Heart left ventricle (tissue), 16 donors: ENCODE data around the gene ABCB10. TPM values are rescaled to one million over a fixed set of nuclear protein-coding genes. Genes with fewer than 3 reads are reported as not detected.

Experiments used
- ATAC-seq, 4 donors: fragments of 200-7000 bp; cut with Tn5 transposase; one replicate each; pipeline ENCODE4 v1.9.1; 2020 to 2022; ENCODE audit warnings: moderate library complexity in 4 of 4, mild to moderate bottlenecking in 3 of 4, moderate number of reproducible peaks in 1 of 4
- DNase-seq, 5 donors: peaks; one replicate each; pipeline ENCODE4 v3.0.0-alpha.2; 2020
- H3K27ac ChIP-seq, 12 donors: fragments of 200-600 bp; sonication (generic) in 4 of 12; one replicate each; pipeline versions ENCODE4 v1.5.0 to v1.8.0; 2016 to 2022; ENCODE audit warnings: mild to moderate bottlenecking in 2 of 12
- H3K27me3 ChIP-seq, 9 donors: fragments of 200-600 bp; sonication (generic) in 2 of 9; one replicate each; pipeline versions ENCODE4 v1.5.1 to v1.8.0; 2016 to 2022; ENCODE audit warnings: mild to moderate bottlenecking in 3 of 9
- H3K36me3 ChIP-seq, 9 donors: fragments of 200-600 bp; sonication (generic) in 2 of 9; one replicate each; pipeline versions ENCODE4 v1.5.0 to v1.8.0; 2018 to 2022; ENCODE audit warnings: mild to moderate bottlenecking in 2 of 9
- H3K4me1 ChIP-seq, 12 donors: fragments of 200-600 bp; sonication (generic) in 4 of 12; one replicate each; pipeline versions ENCODE4 v1.5.0 to v1.8.0; 2016 to 2022; ENCODE audit warnings: mild to moderate bottlenecking in 3 of 12
- H3K4me3 ChIP-seq, 12 donors: fragments of 200-600 bp; sonication (generic) in 4 of 12; one replicate each; pipeline versions ENCODE4 v1.5.0 to v1.8.0; 2017 to 2022; ENCODE audit warnings: mild to moderate bottlenecking in 9 of 12, moderate library complexity in 4 of 12
- H3K9me3 ChIP-seq, 12 donors: fragments of 200-600 bp; sonication (generic) in 4 of 12; one replicate each; pipeline versions ENCODE4 v1.5.0 to v1.8.0; 2016 to 2022; ENCODE audit warnings: mild to moderate bottlenecking in 1 of 12
- POLR2A ChIP-seq, 2 donors: fragments of 450-650 bp; IDR thresholded peaks; one replicate each; pipeline ENCODE4 v1.6.1; 2017; ENCODE audit warnings: antibody characterized with exemption in 2 of 2, mild to moderate bottlenecking in 2 of 2, moderate library complexity in 2 of 2
- WGBS, 4 donors: extraction: QIAGEN DNeasy Blood & Tissue Kit in 2 of 4; methylation state at CpG; one replicate each; pipeline versions ENCODE4 v1.1.5 to v1.1.7; 2013 to 2018; 5-methylcytosine and 5-hydroxymethylcytosine counted together
- intact Hi-C, 10 donors: fragments of 100-400 bp; cut with DNase I; formaldehyde crosslinking; loops; one replicate each; pipeline versions ENCODE4 v1.11.1 to v1.14.2; 2022
- polyA plus RNA-seq, 2 donors: library from polyadenylated mRNA; stranded (reverse); fragments of 200-250 nt; gene quantifications; one replicate each; pipeline ENCODE4 v1.2.3, GENCODE V29; 2013
- total RNA-seq, 9 donors: library from RNA; depleted of rRNA in 2 of 9; stranded (reverse); fragments of >200 nt in 2 of 9; fragmentation: NEBNext Ultra II Directional in 3 of 9; extraction: Animal tissue kit (Norgen Biotek cat#: 25700) in 3 of 9; gene quantifications; one replicate each; pipeline versions ENCODE4 v1.1.0 to v1.2.4, GENCODE V29; 2016 to 2023
- TF ChIP-seq, protein P1 (sequence below), 12 donors: fragments of 200-600 bp; sonication (generic) in 4 of 12; IDR thresholded peaks; one replicate each; pipeline versions ENCODE4 v1.5.0 to v1.8.0; 2018 to 2022; ENCODE audit warnings: antibody characterized with exemption in 12 of 12, mild to moderate bottlenecking in 5 of 12
- donor health status: ischemic (EF 13 %, LVEDD 7.1; RV severe dilation, severe dysfunction).
- donor health status: healthy with polysubstance abuse.
- donor health status: DM: no; HTN: yes; CAD: no.
- donor health status: DM: no; HTN: no; CAD: no.
- donor health status: ischemic (EF 25% LVEDD 6.9; RV normal size, moderate dysfunction).
- donor health status: ischemic (EF 25% LVEDD 5.7; RV mildly dilated, moderate dysfunction).
- donor health status: healthy.
- donor health status: DM: yes; HTN: yes; CAD: no.
- donor health status: ischemic (EF 35%, LVEDD 5.7; RV mildly dilated, moderate dysfunction).
- donor health status: nonischemic (EF 11% LVEDD 7.7; RV severe dilation, severe dysfunction).
- donor health status: DM: yes; HTN: yes; CAD: no.
- donor health status: PGD.
- donor health status: ischemic (EF 29% LVEDD 5.4; RV normal size, mild dysfunction).
- donor health status: nonischemic (EF 23%, LVEDD 6.1; RV moderate dilation, normal function).

The ABCB10 gene
- total and polyA plus RNA-seq, 11 donors, result 4.5 to 13.3 (median 10.7) TPM

DNA sequence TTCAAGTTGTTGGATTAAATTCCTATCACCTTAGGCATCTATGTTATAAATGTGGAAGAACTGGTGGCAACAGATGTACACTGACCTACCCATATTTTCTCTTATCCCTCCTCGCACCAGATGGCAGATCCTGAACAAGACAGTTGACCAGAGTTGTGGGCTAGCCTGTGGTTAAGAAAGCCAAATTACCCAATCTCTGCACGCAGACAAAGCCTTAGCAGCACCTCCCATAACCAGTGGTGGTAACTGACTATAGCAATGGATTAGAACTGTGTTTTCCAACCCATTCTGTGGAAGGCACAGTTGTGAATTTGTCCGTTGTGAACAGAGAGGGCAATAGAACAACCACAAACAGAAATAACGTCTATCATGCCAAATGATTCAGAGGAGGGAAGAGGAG, 20.6 kb downstream of the ABCB10 start:
- H3K27ac ChIP-seq, result no peak overlapping the region
- H3K9me3 ChIP-seq, result no peaks in the 10 kb centered on the region
- DNase-seq, result no peak
- no peak overlapping the region for H3K4me3 ChIP-seq
- WGBS, 4 donors, result 73 to 82% (median 79%) methylated on average over 4 of the region's 4 CpGs
- intact Hi-C loops, result no loop called here
- H3K4me1 ChIP-seq, result no peaks in the 10 kb centered on the region
- no peaks in the 10 kb centered on the region for H3K27me3 ChIP-seq
- TF ChIP-seq, protein P1, sequence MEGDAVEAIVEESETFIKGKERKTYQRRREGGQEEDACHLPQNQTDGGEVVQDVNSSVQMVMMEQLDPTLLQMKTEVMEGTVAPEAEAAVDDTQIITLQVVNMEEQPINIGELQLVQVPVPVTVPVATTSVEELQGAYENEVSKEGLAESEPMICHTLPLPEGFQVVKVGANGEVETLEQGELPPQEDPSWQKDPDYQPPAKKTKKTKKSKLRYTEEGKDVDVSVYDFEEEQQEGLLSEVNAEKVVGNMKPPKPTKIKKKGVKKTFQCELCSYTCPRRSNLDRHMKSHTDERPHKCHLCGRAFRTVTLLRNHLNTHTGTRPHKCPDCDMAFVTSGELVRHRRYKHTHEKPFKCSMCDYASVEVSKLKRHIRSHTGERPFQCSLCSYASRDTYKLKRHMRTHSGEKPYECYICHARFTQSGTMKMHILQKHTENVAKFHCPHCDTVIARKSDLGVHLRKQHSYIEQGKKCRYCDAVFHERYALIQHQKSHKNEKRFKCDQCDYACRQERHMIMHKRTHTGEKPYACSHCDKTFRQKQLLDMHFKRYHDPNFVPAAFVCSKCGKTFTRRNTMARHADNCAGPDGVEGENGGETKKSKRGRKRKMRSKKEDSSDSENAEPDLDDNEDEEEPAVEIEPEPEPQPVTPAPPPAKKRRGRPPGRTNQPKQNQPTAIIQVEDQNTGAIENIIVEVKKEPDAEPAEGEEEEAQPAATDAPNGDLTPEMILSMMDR (IDR thresholded peaks at IDR 0.05), result no peak
- TF ChIP-seq POLR2A (IDR thresholded peaks at IDR 0.05), result no peak
- ATAC-seq, result no peak
- peaks cover 0 to 94% (median 89%) of the 10 kb centered on the region in 9 donors for H3K36me3 ChIP-seq

DNA sequence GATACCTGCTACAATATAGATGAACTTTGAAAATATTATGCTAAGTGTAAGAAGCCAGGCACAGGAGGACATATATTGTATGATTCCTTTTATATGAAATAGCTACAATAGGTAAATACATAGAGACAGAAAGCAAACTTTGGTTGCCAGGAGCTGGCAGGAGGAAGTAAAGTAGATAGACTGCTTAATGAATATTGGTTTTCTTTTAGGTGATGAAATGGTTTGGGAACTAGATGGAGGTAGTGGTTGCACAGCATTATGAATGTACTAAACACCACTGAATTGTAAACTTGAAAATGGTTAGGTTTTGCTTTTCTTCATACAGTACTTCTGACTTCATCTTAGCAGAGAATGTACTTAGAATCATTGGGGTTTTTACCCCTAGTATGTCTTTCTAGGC, 21.5 kb downstream of the ABCB10 start:
- intact Hi-C loops, result no loop called here
- H3K36me3 ChIP-seq, result peaks cover 0 to 93% (median 86%) of the 10 kb centered on the region in 9 donors

DNA sequence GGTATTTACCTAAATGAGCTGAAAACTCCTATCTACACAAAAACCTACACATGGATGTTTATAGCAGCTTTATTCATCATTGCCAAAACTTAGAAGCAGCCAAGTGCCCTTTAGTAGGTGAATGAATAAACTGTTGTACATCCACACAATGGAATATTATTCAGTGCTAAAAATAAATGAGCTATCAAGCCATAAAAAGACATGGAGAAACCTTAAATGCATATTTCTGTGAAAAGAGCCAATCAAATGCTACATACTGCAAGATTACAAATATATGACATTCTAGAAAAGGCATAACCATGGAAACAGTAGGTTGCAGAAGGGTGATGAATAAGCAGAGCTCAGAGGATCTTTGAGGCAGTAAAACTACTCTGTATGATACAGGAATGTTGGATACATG, 23.3 kb downstream of the ABCB10 start:
- TF ChIP-seq, protein P1 (IDR thresholded peaks at IDR 0.05), result no peak
- no peak for TF ChIP-seq POLR2A (IDR thresholded peaks at IDR 0.05)
- no peaks in the 10 kb centered on the region for H3K9me3 ChIP-seq
- H3K27ac ChIP-seq, result no peak overlapping the region
- ATAC-seq (no peak), DNase-seq (no peak)
- no peak overlapping the region for H3K4me3 ChIP-seq
- intact Hi-C loops, result no loop called here
- H3K4me1 ChIP-seq, result no peaks in the 10 kb centered on the region
- H3K36me3 ChIP-seq, result peaks cover 0 to 93% (median 83%) of the 10 kb centered on the region in 9 donors
- no peaks in the 10 kb centered on the region for H3K27me3 ChIP-seq

More for the DNA sequence above, 21.5 kb downstream of the ABCB10 start:
- H3K4me3 ChIP-seq, result no peak overlapping the region
- H3K27me3 ChIP-seq, result no peaks in the 10 kb centered on the region
- no peak for DNase-seq
- no peaks in the 10 kb centered on the region for H3K4me1 ChIP-seq
- no peak for ATAC-seq
- no peaks in the 10 kb centered on the region for H3K9me3 ChIP-seq
- TF ChIP-seq, protein P1 (IDR thresholded peaks at IDR 0.05), result no peak
- no peak for TF ChIP-seq POLR2A (IDR thresholded peaks at IDR 0.05)
- no peak overlapping the region for H3K27ac ChIP-seq

DNA sequence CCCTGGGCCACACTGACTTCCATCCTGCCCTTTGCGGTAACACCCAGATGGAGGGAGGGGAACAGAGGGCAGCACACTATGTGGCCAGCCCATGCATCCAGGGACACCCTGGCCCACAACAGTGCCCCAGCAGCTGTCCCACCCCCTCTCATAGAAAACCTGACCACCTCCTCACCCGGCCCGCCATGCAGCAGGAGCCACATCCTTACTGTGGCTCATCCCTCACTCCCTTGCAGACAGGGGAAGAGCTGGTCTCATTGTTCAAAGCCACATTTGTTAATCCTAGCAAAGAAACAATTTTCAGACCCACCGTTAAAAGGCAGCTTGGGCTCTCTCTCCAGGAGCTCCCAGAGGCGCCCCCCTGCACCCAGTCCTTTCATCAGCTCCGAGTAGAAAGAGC, 27.2 kb downstream of the ABCB10 start:
- H3K4me1 ChIP-seq, result no peaks in the 10 kb centered on the region
- H3K9me3 ChIP-seq, result no peaks in the 10 kb centered on the region
- ATAC-seq (peak in 1 of 4 donors; percentile 20), DNase-seq (no peak)
- no peak overlapping the region for H3K4me3 ChIP-seq
- peaks cover 0 to 93% (median 81%) of the 10 kb centered on the region in 9 donors for H3K36me3 ChIP-seq
- intact Hi-C loops, result no loop called here
- 94 to 95% (median 94%) methylated on average over 6 of the region's 6 CpGs for WGBS, 4 donors
- TF ChIP-seq, protein P1 (IDR thresholded peaks at IDR 0.05), result no peak
- TF ChIP-seq POLR2A (IDR thresholded peaks at IDR 0.05), result no peak
- H3K27ac ChIP-seq, result no peak overlapping the region
- H3K27me3 ChIP-seq, result no peaks in the 10 kb centered on the region
